ENCODE results near the gene NPFFR2. TPM values are rescaled to one million over a fixed set of nuclear protein-coding genes. Genes with fewer than 3 reads are reported as not detected.

Gene NPFFR2
- total and polyA plus RNA-seq, 9 of the 15 experiments (the other 6 are each of a cell fraction or from before 2014, with no cell fraction given): 0.15 to 0.98 (median 0.48) TPM

- ATAC-seq (no peak), DNase-seq (ENCODE audit: extremely low read depth in 1 of 4, low spot score in 3 of 4) (no peak), FAIRE-seq (no peak)
- intact Hi-C loops (cut with micrococcal nuclease): no loop called here
- Histone ChIP-seq H3K79me2 (ENCODE audit: control insufficient read depth, insufficient read depth, low read length) (no peaks in the 10 kb centered on the region), H3K9me3 (replicated peaks; ENCODE audit: control insufficient read depth, insufficient read depth, low read depth, low read length) (no peaks in the 10 kb centered on the region), H2AFZ (ENCODE audit: low read depth, low read length) (no peak overlapping the region), H3K4me2 (ENCODE audit: insufficient read depth, low read length) (no peak overlapping the region), H3K27ac (ENCODE audit: extremely low read depth, low read depth, low read length) (no peak overlapping the region), H3K9me1 (ENCODE audit: control insufficient read depth, insufficient read depth, low read length) (no peaks in the 10 kb centered on the region), H4K20me1 (replicated peaks; ENCODE audit: control insufficient read depth, insufficient read depth, low read length) (no peaks in the 10 kb centered on the region), H3K9ac (ENCODE audit: insufficient read depth in 1 of 2, low read depth in 2 of 2, low read length in 2 of 2) (no peak overlapping the region), H3K4me1 (replicated peaks in 1 of 2; ENCODE audit: control insufficient read depth in 2 of 2, insufficient read depth in 2 of 2, low read length in 2 of 2) (no peaks in the 10 kb centered on the region), H3K36me3 (ENCODE audit: control insufficient read depth, insufficient read depth, low read length) (no peaks in the 10 kb centered on the region), H3K27me3 (ENCODE audit: control insufficient read depth in 2 of 2, insufficient read depth in 2 of 2, low read length in 2 of 2) (no peaks in the 10 kb centered on the region), H3K4me3 (no peak overlapping the region)
- 0% methylated on average over 2 of the region's 2 CpGs for WGBS (ENCODE audit: insufficient coverage, low coverage, missing lambda C conversion rate)
- no peak for TF ChIP-seq NFATC3 (IDR thresholded peaks at IDR 0.05)
- BruUV-seq (replicated peaks): no TSS peak
- ChIA-PET POLR2A (no interaction called here), CTCF (ENCODE audit: low intra/inter-chr PET ratio) (no interaction called here)
- in situ Hi-C loops (cut with MboI): no loop called here
Observed at GRCh38 chr4:72006586-72006985, 25.2 kb upstream of the NPFFR2 start.

- Histone ChIP-seq H2AFZ (ENCODE audit: low read depth, low read length) (no peak overlapping the region), H3K9me1 (ENCODE audit: control insufficient read depth, insufficient read depth, low read length) (no peaks in the 10 kb centered on the region), H3K36me3 (ENCODE audit: control insufficient read depth, insufficient read depth, low read length) (no peaks in the 10 kb centered on the region), H4K20me1 (replicated peaks; ENCODE audit: control insufficient read depth, insufficient read depth, low read length) (no peaks in the 10 kb centered on the region), H3K4me1 (replicated peaks in 1 of 2; ENCODE audit: control insufficient read depth in 2 of 2, insufficient read depth in 2 of 2, low read length in 2 of 2) (no peaks in the 10 kb centered on the region; a peak in 1 of 5 replicates), H3K4me2 (ENCODE audit: insufficient read depth, low read length) (no peak overlapping the region), H3K79me2 (ENCODE audit: control insufficient read depth, insufficient read depth, low read length) (no peaks in the 10 kb centered on the region), H3K27me3 (ENCODE audit: control insufficient read depth in 2 of 2, insufficient read depth in 2 of 2, low read length in 2 of 2) (no peaks in the 10 kb centered on the region), H3K9ac (ENCODE audit: insufficient read depth in 1 of 2, low read depth in 2 of 2, low read length in 2 of 2) (no peak overlapping the region), H3K9me3 (replicated peaks; ENCODE audit: control insufficient read depth, insufficient read depth, low read depth, low read length) (no peaks in the 10 kb centered on the region), H3K27ac (ENCODE audit: extremely low read depth, low read depth, low read length) (no peak overlapping the region), H3K4me3 (no peak overlapping the region)
- ATAC-seq (no peak), DNase-seq (ENCODE audit: extremely low read depth in 1 of 4, low spot score in 3 of 4) (no peak), FAIRE-seq (no peak)
- intact Hi-C loops (cut with micrococcal nuclease): no loop called here
- POLR2A ChIA-PET: interaction anchor here (0.6 kb wide), 1 partner anchor 558 kb away, joined by 3 read pairs; no protein-coding TSS in a partner anchor
- in situ Hi-C loops (cut with MboI): no loop called here
- BruUV-seq (replicated peaks): no TSS peak
- TF ChIP-seq THRA (IDR thresholded peaks at IDR 0.05): no peak
- TF ChIP-seq HMG20A (CRISPR knock-in tag; conservative IDR thresholded peaks at IDR 0.05): no peak
- TF ChIP-seq DDX20 (tag; IDR thresholded peaks at IDR 0.05; ENCODE audit: low read depth): no peak
- CTCF ChIA-PET (ENCODE audit: low intra/inter-chr PET ratio): no interaction called here
Observed at GRCh38 chr4:72011906-72012305, 19.9 kb upstream of the NPFFR2 start.
